Keratinocyte (primary cell): ENCODE data around the gene CLCN5.

Experiments used
- EZH2 ChIP-seq: IDR thresholded peaks from one replicate; pipeline ENCODE4 v1.6.1; 2012; ENCODE audit warnings: inconsistent platforms, mild to moderate bottlenecking, low read length, moderate library complexity
- TF ChIP-seq, protein P1 (sequence below), 3 experiments: IDR thresholded peaks in 1 of 3; conservative IDR thresholded peaks in 1 of 3; optimal IDR thresholded peaks in 1 of 3; 2 replicates in 2 of 3; 3 replicates in 1 of 3; pipeline versions ENCODE3 to v1.5.1; 2011; ENCODE audit warnings: low read length in 3 of 3, mild to moderate bottlenecking in 3 of 3, moderate library complexity in 2 of 3, control low read depth in 1 of 3, inconsistent platforms in 1 of 3; ENCODE audit not compliant: insufficient read depth in 2 of 3; ENCODE audit errors: extremely low read depth in 1 of 3

DNA sequence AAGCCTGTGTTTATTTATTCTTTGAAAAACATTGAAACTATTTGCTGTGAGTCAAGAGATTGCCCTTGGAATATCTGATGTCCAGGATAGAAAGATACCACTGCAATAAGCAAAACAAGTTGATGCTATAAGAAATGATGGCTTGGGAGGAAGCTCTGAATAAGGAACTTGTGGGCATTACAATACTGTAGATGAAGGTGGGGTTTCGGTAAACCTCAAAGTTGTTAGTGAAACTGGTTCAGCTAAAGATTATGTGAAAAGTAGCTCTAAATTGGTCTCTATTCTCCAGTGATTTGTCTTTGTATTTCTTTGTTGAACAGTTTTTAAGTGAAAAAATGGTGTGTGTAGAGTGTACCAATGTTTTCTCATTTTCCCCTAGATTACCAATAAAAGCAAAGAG is 149.7 kb downstream of the CLCN5 start:
- TF ChIP-seq, protein P1, sequence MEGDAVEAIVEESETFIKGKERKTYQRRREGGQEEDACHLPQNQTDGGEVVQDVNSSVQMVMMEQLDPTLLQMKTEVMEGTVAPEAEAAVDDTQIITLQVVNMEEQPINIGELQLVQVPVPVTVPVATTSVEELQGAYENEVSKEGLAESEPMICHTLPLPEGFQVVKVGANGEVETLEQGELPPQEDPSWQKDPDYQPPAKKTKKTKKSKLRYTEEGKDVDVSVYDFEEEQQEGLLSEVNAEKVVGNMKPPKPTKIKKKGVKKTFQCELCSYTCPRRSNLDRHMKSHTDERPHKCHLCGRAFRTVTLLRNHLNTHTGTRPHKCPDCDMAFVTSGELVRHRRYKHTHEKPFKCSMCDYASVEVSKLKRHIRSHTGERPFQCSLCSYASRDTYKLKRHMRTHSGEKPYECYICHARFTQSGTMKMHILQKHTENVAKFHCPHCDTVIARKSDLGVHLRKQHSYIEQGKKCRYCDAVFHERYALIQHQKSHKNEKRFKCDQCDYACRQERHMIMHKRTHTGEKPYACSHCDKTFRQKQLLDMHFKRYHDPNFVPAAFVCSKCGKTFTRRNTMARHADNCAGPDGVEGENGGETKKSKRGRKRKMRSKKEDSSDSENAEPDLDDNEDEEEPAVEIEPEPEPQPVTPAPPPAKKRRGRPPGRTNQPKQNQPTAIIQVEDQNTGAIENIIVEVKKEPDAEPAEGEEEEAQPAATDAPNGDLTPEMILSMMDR (optimal IDR thresholded peaks at IDR 0.05 in 1 of 3, IDR thresholded peaks at IDR 0.05 in 1 of 3, conservative IDR thresholded peaks at IDR 0.05 in 1 of 3; ENCODE audit: extremely low read depth in 1 of 3, insufficient read depth in 2 of 3, low read length in 3 of 3), result no peak
- no peak for TF ChIP-seq EZH2
